Dermis blood vessel endothelial cell (primary cell): ENCODE results near the gene EPHA2. TPM values are rescaled to one million over a fixed set of nuclear protein-coding genes. Genes with fewer than 3 reads are reported as not detected.

Experiments used
- DNase-seq: peaks from one replicate; pipeline ENCODE4 v3.0.0; 2010
- total RNA-seq: library from RNA; depleted of rRNA; stranded (reverse); fragments of >200 nt; gene quantifications from 2 replicates; pipeline ENCODE4 v1.2.3, GENCODE V29; 2014

EPHA2 gene
- total RNA-seq, 1 donor from 2014 or later = 121 TPM

DNA sequence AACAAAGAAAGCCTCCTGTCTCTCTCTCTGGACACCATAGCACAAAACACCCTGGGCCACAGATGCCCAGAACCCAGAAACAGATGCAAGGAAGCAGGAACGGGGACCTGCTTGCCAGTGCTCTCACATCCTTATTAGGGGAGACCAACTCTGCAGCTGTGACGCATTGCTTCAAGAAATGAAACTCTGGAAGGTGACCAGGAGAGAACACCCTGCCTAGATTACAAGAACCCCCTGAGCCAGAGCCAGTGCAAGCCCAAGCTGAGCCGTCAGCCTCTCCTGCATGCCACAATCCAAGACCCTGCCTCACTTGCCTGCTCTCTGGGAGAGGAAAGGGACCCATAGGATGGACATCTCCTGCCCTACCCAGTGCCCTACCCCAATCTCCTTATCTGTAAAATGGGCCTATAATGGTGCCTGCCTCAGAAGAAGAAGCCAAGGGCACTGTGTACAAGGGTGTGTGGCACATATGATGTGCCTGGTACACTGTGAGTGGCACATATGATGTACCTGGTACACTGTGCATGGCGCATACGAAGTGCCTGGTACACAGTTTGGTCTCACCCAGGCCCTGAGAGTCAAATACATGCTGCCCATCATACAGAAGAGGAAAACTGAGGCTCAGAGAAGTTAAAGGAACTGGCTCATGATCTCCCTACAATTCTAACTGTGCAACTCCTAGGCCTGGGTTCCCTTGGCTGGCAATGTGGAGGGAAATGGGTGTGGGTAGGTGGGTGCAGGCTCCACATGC is 65.6 kb downstream of the EPHA2 start:
- no peak for DNase-seq

GRCh38 chr1:16088996-16089395 is 66.9 kb downstream of the EPHA2 start:
- peak; percentile 87 for DNase-seq

- DNase-seq = no peak
Observed at GRCh38 chr1:16088351-16088911, 67.4 kb downstream of the EPHA2 start.

DNA sequence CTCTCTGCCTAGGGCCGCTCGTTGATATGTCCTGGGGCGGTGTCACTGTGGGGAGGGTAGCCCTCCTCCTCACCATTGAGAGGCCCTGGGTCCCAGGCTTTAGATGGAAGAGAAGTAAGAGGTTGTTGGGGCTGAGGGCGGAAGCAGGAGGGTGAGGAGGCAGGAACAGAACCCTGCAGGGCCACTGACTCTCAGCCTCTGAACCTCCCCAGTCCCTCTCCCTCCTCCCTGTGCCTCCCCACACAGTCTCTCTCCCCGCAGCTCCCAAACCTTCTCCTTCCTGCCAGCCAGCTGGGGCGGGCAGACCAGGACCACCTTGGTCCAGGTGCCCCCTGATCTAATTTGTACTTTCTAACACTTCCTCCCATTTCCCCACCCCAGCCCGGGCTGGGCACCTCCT is 68.1 kb downstream of the EPHA2 start:
- no peak for DNase-seq

GRCh38 chr1:16085522-16085921 is 70.3 kb downstream of the EPHA2 start:
- DNase-seq = no peak

DNA sequence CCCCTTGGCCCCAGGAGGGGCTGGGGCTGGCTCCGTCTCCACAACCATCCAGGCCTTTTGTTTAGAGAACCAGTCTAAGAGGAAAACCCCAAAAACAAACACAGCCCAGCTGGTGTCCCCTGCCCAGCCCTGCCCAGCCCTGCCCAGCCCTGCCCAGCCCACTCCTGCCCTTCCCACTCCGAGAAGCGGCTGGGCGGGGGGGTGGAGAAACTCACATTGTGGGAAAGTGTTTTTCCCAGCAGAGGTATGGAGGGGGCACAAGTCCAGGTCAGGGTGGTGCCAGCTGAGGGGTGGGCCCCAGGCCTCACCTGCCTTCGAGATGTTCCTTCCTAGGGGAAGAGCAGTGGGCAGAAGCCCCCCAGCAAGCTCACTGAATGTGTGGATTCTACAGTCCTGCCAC is 72.4 kb downstream of the EPHA2 start:
- DNase-seq = no peak

DNA sequence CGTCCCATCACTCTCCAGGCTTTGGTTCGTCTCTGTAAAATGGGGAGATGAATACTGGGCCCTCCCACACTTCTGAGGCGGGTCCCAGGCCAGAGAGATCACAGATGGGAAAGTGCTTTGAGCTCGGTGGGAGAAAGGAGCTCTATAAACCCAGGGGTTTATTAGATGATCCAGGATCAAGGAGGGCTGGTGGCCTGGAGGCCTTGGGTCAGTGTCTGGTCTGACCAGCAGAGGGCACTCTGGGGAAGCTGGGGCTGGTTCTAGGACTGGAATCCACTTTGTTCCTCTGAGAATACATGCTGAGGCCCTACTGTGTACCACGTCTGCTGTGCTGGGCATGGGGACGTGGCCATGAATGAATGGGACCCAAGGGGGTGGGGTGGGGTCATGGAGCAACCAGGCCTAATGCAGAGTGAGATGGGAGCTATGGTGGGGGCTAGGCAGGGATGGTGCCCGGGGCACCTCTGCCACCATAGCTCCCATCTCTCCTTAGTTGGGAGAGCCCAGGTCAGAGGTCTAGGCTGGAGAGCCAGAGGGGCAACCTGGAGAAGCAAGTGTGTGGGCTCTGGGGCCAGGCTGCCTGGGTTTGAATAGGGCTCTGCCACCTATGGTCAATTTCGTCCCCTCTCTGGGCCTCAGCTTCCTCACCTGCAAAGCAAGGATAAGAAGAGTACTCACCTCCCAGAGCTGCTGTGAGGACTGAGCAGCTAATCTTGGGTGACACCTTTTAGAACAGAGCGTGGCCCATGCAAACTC is 73.4 kb downstream of the EPHA2 start:
- peak; percentile 85 for DNase-seq

DNA sequence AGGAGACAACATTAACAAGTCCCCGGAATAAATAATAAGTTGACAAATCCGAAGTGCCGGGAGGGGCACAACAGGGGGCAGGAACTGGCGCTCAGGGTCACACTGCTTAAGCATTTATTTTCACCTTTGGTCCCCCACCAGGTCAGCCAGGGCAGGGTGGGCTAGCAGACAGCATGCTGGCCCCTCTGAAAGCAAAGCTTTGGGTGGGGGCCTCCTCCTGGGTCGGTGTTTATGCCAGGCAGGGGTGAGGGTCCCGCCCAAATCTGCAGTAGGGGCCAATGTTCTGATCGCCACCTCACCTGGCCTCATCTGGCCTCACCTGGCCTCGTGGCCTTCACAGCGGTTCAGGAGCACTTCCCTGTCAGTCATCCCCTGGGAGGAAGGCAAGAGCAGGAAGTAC is 74.2 kb downstream of the EPHA2 start:
- no peak for DNase-seq

DNA sequence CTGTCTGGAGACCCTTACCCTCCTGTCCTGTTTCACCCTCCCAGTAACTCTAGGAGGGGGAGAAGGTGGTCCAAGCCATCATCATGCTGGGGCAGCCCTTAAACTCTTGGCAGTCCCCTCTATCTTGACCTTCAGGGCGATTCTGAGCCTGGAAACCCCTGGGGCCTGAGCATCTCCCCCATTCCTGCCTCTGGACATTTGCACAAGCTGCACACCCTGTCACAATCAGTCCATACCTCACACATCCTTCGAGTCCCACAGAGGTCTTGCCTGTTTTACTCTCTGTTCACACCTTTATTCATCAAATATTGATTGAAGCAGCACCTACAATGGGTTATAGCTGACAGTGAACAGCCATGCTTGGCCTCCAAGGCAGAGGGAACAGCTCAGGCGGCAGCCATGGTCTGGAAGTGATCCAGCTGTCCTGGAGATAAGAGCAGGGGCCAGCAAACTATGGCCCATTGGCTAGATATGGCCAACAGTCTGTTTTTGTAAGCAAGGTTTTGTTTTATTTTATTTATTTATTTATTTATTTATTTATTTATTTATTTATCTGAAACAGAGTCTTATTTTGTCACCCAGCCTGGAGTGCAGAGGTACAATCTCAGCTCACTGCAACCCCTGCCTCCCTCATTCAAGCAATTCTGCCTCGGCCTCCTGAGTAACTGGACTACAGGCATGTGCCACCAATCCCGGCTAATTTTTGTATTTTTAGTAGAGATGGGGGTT is 75.3 kb downstream of the EPHA2 start:
- DNase-seq = no peak

DNA sequence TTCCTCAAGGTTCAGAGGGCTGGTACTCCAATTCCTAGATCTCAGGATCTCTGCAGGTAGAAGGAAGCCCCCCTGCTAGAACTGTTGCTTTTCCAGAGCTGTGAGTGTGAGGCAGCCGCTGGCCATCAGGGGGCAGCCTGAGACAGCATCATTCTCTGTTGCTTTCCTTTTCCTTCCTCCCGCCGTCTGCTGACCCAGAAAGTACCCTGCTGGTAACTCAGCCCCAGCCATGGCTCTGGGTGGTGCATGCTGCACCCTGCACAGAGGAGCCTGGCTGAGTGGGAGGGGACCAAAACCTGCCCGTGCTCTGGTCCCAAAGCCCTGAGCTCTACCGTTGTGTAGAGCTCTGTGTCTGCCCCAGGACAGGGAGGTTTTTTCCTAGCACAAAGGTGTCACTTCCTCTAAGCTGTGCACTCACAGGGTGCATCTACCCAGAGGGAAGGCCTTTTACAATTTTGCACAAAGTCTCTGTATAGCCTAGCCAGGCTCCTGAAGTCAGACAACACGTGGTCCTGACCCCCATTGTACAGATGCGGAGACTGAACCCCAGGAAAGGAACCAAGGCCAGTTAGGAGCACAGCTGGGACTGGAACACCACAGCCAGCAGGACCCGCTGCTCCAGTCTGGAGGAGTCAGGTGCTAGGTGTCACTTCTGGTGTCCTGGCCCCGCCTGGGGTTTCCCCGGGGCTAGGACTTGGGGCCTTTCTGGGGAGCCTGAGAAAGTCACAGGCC is 76.8 kb downstream of the EPHA2 start:
- peak; percentile 80 for DNase-seq

GRCh38 chr1:16077406-16078245 is 78.2 kb downstream of the EPHA2 start:
- DNase-seq = no peak

GRCh38 chr1:16076865-16077238 is 79.0 kb downstream of the EPHA2 start:
- no peak for DNase-seq

- peak; percentile 77 for DNase-seq
Observed at GRCh38 chr1:16076031-16076864, 79.6 kb downstream of the EPHA2 start.

DNA sequence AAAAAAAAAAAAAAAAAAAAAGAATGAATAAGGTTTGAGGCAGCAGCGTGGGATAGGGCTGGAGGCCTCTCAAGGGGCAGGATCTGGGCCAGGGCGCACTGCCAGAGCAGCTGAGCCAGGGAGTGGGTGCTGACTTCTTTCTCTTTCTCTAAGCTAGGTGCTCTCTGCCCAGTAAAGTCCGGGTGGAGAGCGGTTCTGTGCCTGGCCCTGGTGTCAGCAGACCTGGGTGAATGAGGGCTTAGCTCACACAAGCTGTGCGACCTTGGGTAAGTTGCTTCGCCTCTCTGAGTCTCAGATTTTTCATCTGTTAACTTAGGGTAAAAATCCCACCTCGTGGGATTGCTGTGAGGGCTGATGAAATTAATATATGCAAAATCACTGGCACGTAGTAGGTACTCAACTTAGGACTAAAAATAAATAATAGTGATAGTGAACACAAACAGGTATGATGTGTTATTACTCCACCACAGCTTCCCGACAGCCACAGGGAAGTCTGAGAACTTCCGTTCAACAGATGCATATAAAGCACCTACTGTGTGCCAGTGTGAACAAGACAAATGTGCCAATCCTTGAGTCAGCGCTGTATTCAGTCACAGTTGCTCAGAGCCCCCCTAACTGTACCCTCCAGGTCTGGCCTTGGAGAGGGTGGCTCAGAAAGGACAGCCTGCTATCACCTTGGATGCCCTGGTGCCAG is 80.4 kb downstream of the EPHA2 start:
- DNase-seq = no peak

Other genes with a start within 250 kb of the EPHA2 start
- gene ZBTB17, start 180.0 kb downstream of the EPHA2 start, total RNA-seq = 45.6 and 49.7 TPM in 2 replicates
- gene SRARP, start 151.8 kb downstream of the EPHA2 start, total RNA-seq = 0.28 and 0.51 TPM in 2 replicates
- gene HSPB7, start 138.0 kb downstream of the EPHA2 start, total RNA-seq = not detected in 2 replicates
- gene CLCNKA, start 134.0 kb downstream of the EPHA2 start, total RNA-seq = not detected in 2 replicates
- 0.34 TPM in 1 of 2 replicates, not detected in the other for gene CLCNKB, start 112.3 kb downstream of the EPHA2 start, total RNA-seq
- gene FAM131C, start 82.4 kb downstream of the EPHA2 start, total RNA-seq = not detected in 2 replicates
- gene ARHGEF19, start 56.6 kb upstream of the EPHA2 start, total RNA-seq = 2.7 and 3.3 TPM in 2 replicates
- gene CPLANE2, start 81.1 kb upstream of the EPHA2 start, total RNA-seq = 9.5 and 10.3 TPM in 2 replicates
- 14.0 and 15.8 TPM in 2 replicates for gene FBXO42, start 196.4 kb upstream of the EPHA2 start, total RNA-seq
- gene SZRD1, start 211.2 kb upstream of the EPHA2 start, total RNA-seq = 23.5 and 48.7 TPM in 2 replicates